ENCODE data around the gene ZNF837. TPM values are rescaled to one million over a fixed set of nuclear protein-coding genes. Genes with fewer than 3 reads are reported as not detected.

ZNF837 gene
- total RNA-seq (2022; extraction: Qiagen RNA extraction), result 0.89 to 1.7 TPM (median 1.4 TPM) in 5 replicates

GRCh38 chr19:58380662-58381459 lies at the start of gene ZNF837:
Gene ZNF837, minus strand, starts transcription at chr19:58381030. Its CDS starts 11,698 bp downstream, at chr19:58369332.

GRCh38 chr19:58408152-58409009 lies 27.6 kb upstream of the ZNF837 start, which contains the start of gene ZNF584:
Gene ZNF584, plus strand, starts transcription at chr19:58408649. Its CDS starts 499 bp downstream, at chr19:58409148.

GRCh38 chr19:58395220-58395978 lies 14.6 kb upstream of the ZNF837 start, which contains the start of gene RNF225:
Gene RNF225, plus strand, starts transcription at chr19:58395656. Its CDS starts 434 bp downstream, at chr19:58396090.

GRCh38 chr19:58386576-58387337 lies 5.9 kb upstream of the ZNF837 start, which contains the start of gene RPS5:
Gene RPS5, plus strand, starts transcription at chr19:58387269. Its CDS starts 869 bp downstream, at chr19:58388138.

GRCh38 chr19:58362272-58362994 lies 18.4 kb downstream of the ZNF837 start, which contains the start of gene ZNF497:
Gene ZNF497, minus strand, starts transcription at chr19:58362751. Its CDS starts 5,116 bp downstream, at chr19:58357635.

GRCh38 chr19:58352760-58353671 lies 27.8 kb downstream of the ZNF837 start, which contains the start of gene A1BG:
Gene A1BG, minus strand, starts transcription at chr19:58353492. Its CDS starts 55 bp downstream, at chr19:58353437.

GRCh38 chr19:58326914-58327726 lies 53.7 kb downstream of the ZNF837 start, which contains the start of gene ZSCAN22:
Gene ZSCAN22, plus strand, starts transcription at chr19:58326994. Its CDS starts 7,809 bp downstream, at chr19:58334803.

Other genes with a start within 250 kb of the ZNF837 start
- 2.6 to 3.3 TPM (median 3.1 TPM) in 5 replicates for gene ZNF329, start 230.2 kb downstream of the ZNF837 start, total RNA-seq (2022; extraction: Qiagen RNA extraction)
- 14.3 to 16.5 TPM (median 14.7 TPM) in 5 replicates for gene ZNF274, start 198.0 kb downstream of the ZNF837 start, total RNA-seq (2022; extraction: Qiagen RNA extraction)
- gene ZNF544, start 152.1 kb downstream of the ZNF837 start, total RNA-seq (2022; extraction: Qiagen RNA extraction), result 17.7 to 20.7 TPM (median 18.4 TPM) in 5 replicates
- 0.89 to 1.8 TPM (median 0.97 TPM) in 5 replicates for gene ZNF8, start 102.1 kb downstream of the ZNF837 start, total RNA-seq (2022; extraction: Qiagen RNA extraction)
- 88.3 to 104 TPM (median 94.1 TPM) in 5 replicates for gene ERVK3-1, start 75.7 kb downstream of the ZNF837 start, total RNA-seq (2022; extraction: Qiagen RNA extraction)
- gene ZSCAN22, start 54.0 kb downstream of the ZNF837 start, total RNA-seq (2022; extraction: Qiagen RNA extraction), result 2.2 to 3.0 TPM (median 2.5 TPM) in 5 replicates
- gene A1BG, start 27.5 kb downstream of the ZNF837 start, total RNA-seq (2022; extraction: Qiagen RNA extraction), result 5.8 to 14.5 TPM (median 12.7 TPM) in 5 replicates
- 0.92 to 1.5 TPM (median 1.1 TPM) in 5 replicates for gene ZNF497, start 18.3 kb downstream of the ZNF837 start, total RNA-seq (2022; extraction: Qiagen RNA extraction)
- 2,190 to 2,596 TPM (median 2,481 TPM) in 5 replicates for gene RPS5, start 6.2 kb upstream of the ZNF837 start, total RNA-seq (2022; extraction: Qiagen RNA extraction)
- 0.08 to 0.17 TPM in 2 of 5 replicates, not detected in the others for gene RNF225, start 14.6 kb upstream of the ZNF837 start, total RNA-seq (2022; extraction: Qiagen RNA extraction)
- 16.9 to 20.4 TPM (median 17.9 TPM) in 5 replicates for gene ZNF584, start 27.6 kb upstream of the ZNF837 start, total RNA-seq (2022; extraction: Qiagen RNA extraction)
- gene ZNF132, start 59.1 kb upstream of the ZNF837 start, total RNA-seq (2022; extraction: Qiagen RNA extraction), result 0.08 to 0.17 TPM (median 0.13 TPM) in 5 replicates
- gene ZNF324B, start 70.6 kb upstream of the ZNF837 start, total RNA-seq (2022; extraction: Qiagen RNA extraction), result 5.9 to 7.6 TPM (median 6.6 TPM) in 5 replicates
- gene ZNF324, start 86.0 kb upstream of the ZNF837 start, total RNA-seq (2022; extraction: Qiagen RNA extraction), result 9.1 to 11.7 TPM (median 9.8 TPM) in 5 replicates
- 11.4 to 13.4 TPM (median 13.0 TPM) in 5 replicates for gene ZNF446, start 95.3 kb upstream of the ZNF837 start, total RNA-seq (2022; extraction: Qiagen RNA extraction)
- gene SLC27A5, start 131.0 kb upstream of the ZNF837 start, total RNA-seq (2022; extraction: Qiagen RNA extraction), result 20.6 to 35.2 TPM (median 29.0 TPM) in 5 replicates
- gene ZBTB45, start 138.8 kb upstream of the ZNF837 start, total RNA-seq (2022; extraction: Qiagen RNA extraction), result 14.9 to 20.7 TPM (median 19.4 TPM) in 5 replicates
- 646 to 765 TPM (median 655 TPM) in 5 replicates for gene TRIM28, start 163.0 kb upstream of the ZNF837 start, total RNA-seq (2022; extraction: Qiagen RNA extraction)
- gene CHMP2A, start 174.1 kb upstream of the ZNF837 start, total RNA-seq (2022; extraction: Qiagen RNA extraction), result 180 to 216 TPM (median 198 TPM) in 5 replicates
- gene UBE2M, start 177.6 kb upstream of the ZNF837 start, total RNA-seq (2022; extraction: Qiagen RNA extraction), result 114 to 144 TPM (median 135 TPM) in 5 replicates
- 10.8 to 15.2 TPM (median 13.2 TPM) in 5 replicates for gene MZF1, start 192.3 kb upstream of the ZNF837 start, total RNA-seq (2022; extraction: Qiagen RNA extraction)